ENCODE data around the gene SORCS2.

DNA sequence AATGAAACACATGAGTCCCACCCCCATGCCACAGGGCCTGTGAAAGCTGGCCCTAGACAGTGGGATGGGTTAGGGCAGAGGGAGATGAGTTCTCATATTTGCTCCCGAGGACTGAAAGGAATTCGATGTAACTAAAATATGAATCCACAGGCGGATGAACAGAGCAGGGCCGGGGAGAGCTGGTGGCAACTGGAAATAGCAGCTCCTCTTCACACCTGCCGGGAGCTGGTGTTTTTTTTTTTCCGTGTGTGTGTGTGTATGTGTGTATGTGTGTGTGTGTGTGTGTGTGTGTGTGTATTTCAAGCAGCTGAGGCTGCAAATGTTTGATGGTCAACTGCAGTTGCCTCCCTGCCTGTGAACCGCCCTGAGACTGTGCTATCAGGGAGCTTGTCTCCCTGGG, 357.5 kb downstream of the SORCS2 start:
- TF ChIP-seq FOSL2 (IDR thresholded peaks at IDR 0.05; ENCODE audit: borderline replicate concordance, low read depth) (no peak), SMC3 (IDR thresholded peaks at IDR 0.05; ENCODE audit: low read depth, low read length) (no peak), EP300 (IDR thresholded peaks at IDR 0.05; ENCODE audit: borderline replicate concordance in 1 of 2, low read depth in 1 of 2, low read length in 1 of 2) (no peak), CTCF (IDR thresholded peaks at IDR 0.05) (no peak), POLR2AphosphoS5 (IDR thresholded peaks at IDR 0.05; ENCODE audit: low read depth, low read length) (no peak), YY1 (IDR thresholded peaks at IDR 0.05; ENCODE audit: low read depth) (no peak)
- TF ChIP-seq, protein P1, sequence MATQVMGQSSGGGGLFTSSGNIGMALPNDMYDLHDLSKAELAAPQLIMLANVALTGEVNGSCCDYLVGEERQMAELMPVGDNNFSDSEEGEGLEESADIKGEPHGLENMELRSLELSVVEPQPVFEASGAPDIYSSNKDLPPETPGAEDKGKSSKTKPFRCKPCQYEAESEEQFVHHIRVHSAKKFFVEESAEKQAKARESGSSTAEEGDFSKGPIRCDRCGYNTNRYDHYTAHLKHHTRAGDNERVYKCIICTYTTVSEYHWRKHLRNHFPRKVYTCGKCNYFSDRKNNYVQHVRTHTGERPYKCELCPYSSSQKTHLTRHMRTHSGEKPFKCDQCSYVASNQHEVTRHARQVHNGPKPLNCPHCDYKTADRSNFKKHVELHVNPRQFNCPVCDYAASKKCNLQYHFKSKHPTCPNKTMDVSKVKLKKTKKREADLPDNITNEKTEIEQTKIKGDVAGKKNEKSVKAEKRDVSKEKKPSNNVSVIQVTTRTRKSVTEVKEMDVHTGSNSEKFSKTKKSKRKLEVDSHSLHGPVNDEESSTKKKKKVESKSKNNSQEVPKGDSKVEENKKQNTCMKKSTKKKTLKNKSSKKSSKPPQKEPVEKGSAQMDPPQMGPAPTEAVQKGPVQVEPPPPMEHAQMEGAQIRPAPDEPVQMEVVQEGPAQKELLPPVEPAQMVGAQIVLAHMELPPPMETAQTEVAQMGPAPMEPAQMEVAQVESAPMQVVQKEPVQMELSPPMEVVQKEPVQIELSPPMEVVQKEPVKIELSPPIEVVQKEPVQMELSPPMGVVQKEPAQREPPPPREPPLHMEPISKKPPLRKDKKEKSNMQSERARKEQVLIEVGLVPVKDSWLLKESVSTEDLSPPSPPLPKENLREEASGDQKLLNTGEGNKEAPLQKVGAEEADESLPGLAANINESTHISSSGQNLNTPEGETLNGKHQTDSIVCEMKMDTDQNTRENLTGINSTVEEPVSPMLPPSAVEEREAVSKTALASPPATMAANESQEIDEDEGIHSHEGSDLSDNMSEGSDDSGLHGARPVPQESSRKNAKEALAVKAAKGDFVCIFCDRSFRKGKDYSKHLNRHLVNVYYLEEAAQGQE (IDR thresholded peaks at IDR 0.05; ENCODE audit: low read depth, low read length), result no peak

All from SK-N-SH (cell line).